Ascending aorta (tissue), 2 donors: Measurements from ENCODE around the gene CARD10. TPM values are rescaled to one million over a fixed set of nuclear protein-coding genes. Genes with fewer than 3 reads are reported as not detected.

Experiments
- DNase-seq, 2 donors: peaks; one replicate each; pipeline ENCODE4 v3.0.0-alpha.2; 2019; ENCODE audit warnings: low spot score in 2 of 2
- H3K27ac ChIP-seq, 2 donors: fragments of 200-600 bp; sonication (generic); one replicate each; pipeline ENCODE4 v1.5.1; 2016 to 2017; ENCODE audit warnings: mild to moderate bottlenecking in 1 of 2
- H3K27me3 ChIP-seq: fragments of 200-600 bp; sonication (generic); one replicate; pipeline ENCODE4 v1.5.1; 2017
- H3K36me3 ChIP-seq, 2 donors: fragments of 200-600 bp; sonication (generic); one replicate each; pipeline ENCODE4 v1.5.1; 2016
- H3K4me1 ChIP-seq, 2 donors: fragments of 200-600 bp; sonication (generic); one replicate each; pipeline ENCODE4 v1.5.1; 2016 to 2017; ENCODE audit warnings: mild to moderate bottlenecking in 1 of 2
- H3K4me3 ChIP-seq, 2 donors: fragments of 200-600 bp; sonication (generic); one replicate each; pipeline ENCODE4 v1.5.1; 2016 to 2017; ENCODE audit warnings: mild to moderate bottlenecking in 1 of 2
- H3K9me3 ChIP-seq, 2 donors: fragments of 200-600 bp; sonication (generic); one replicate each; pipeline ENCODE4 v1.5.1; 2016
- intact Hi-C: fragments of 100-400 bp; cut with DNase I; formaldehyde crosslinking; loops from one replicate; pipeline ENCODE4 v1.15.1; 2023
- total RNA-seq: library from RNA; depleted of rRNA; stranded (reverse); fragments of >200 nt; gene quantifications from one replicate; pipeline ENCODE4 v1.1.0, GENCODE V29; 2016
- TF ChIP-seq, protein P1 (sequence below), 3 experiments: fragments of 200-600 bp in 2 of 3; fragments of 450-650 bp in 1 of 3; sonication (generic) in 2 of 3; IDR thresholded peaks; one replicate each; pipeline ENCODE4 v1.5.1; 2016 to 2019; ENCODE audit warnings: antibody characterized with exemption in 3 of 3, mild to moderate bottlenecking in 1 of 3, moderate library complexity in 1 of 3

Gene CARD10
- total RNA-seq, 1 donor from 2014 or later = 21.0 TPM

DNA sequence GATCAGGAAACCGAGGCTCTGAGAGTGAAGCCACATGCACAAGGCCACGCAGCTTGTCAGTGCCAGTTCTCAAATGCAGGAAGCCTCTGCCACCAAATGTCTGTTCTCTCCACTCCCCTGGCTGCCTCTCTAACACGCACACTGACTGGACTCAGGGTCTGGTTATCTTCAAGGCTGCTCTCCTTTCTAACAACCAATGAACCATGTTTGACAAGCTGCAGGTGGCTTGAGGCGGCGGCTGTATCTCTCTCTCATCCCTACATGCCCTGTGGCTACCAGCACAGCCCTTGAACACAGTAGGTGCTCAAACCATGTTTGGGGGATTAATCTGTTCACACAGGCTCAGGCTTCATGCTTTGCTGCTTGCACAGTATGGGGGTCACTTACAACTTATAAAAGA, 56.8 kb downstream of the CARD10 start:
- Histone ChIP-seq H3K27ac (no peak overlapping the region), H3K36me3 (no peaks in the 10 kb centered on the region), H3K4me1 (no peaks in the 10 kb centered on the region), H3K4me3 (no peak overlapping the region), H3K9me3 (no peaks in the 10 kb centered on the region), H3K27me3 (no peaks in the 10 kb centered on the region)
- TF ChIP-seq, protein P1, sequence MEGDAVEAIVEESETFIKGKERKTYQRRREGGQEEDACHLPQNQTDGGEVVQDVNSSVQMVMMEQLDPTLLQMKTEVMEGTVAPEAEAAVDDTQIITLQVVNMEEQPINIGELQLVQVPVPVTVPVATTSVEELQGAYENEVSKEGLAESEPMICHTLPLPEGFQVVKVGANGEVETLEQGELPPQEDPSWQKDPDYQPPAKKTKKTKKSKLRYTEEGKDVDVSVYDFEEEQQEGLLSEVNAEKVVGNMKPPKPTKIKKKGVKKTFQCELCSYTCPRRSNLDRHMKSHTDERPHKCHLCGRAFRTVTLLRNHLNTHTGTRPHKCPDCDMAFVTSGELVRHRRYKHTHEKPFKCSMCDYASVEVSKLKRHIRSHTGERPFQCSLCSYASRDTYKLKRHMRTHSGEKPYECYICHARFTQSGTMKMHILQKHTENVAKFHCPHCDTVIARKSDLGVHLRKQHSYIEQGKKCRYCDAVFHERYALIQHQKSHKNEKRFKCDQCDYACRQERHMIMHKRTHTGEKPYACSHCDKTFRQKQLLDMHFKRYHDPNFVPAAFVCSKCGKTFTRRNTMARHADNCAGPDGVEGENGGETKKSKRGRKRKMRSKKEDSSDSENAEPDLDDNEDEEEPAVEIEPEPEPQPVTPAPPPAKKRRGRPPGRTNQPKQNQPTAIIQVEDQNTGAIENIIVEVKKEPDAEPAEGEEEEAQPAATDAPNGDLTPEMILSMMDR (IDR thresholded peaks at IDR 0.05) = no peak
- intact Hi-C loops = no loop called here
- no peak for DNase-seq

GRCh38 chr22:37461961-37462360, 57.3 kb downstream of the CARD10 start:
- TF ChIP-seq, protein P1 (IDR thresholded peaks at IDR 0.05) = no peak
- Histone ChIP-seq H3K27me3 (no peaks in the 10 kb centered on the region), H3K36me3 (no peaks in the 10 kb centered on the region), H3K4me3 (no peak overlapping the region), H3K27ac (no peak overlapping the region), H3K4me1 (no peaks in the 10 kb centered on the region), H3K9me3 (no peaks in the 10 kb centered on the region)
- DNase-seq = no peak
- intact Hi-C loops = no loop called here

DNA sequence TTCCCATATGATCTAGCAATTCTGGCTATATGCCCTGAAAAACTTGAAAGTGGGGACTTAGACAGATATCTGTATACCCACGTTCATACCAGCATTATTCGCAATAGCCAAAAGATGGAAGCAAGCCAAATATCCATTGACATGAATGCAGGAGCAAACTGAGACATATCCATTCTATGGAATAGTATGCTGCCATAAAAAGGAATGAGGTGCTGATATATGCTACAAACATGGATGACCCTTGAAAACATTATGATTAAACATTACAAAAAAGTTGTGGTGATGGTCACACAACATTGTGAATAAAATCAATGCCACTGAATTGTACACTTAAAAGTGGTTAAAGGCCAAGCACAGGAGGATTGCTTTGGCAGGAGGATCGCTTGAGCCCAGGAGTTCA, 58.5 kb downstream of the CARD10 start:
- Histone ChIP-seq H3K27ac (no peak overlapping the region), H3K4me1 (no peaks in the 10 kb centered on the region), H3K36me3 (no peaks in the 10 kb centered on the region), H3K4me3 (no peak overlapping the region), H3K27me3 (no peaks in the 10 kb centered on the region), H3K9me3 (no peaks in the 10 kb centered on the region)
- DNase-seq = no peak
- intact Hi-C loops = no loop called here
- TF ChIP-seq, protein P1 (IDR thresholded peaks at IDR 0.05) = no peak

GRCh38 chr22:37459206-37459605, 60.0 kb downstream of the CARD10 start:
- no peak for DNase-seq
- no peak overlapping the region for H3K4me3 ChIP-seq
- no peaks in the 10 kb centered on the region for H3K9me3 ChIP-seq
- intact Hi-C loops = loop anchor here (5.0 kb wide), 1 partner anchor 147 kb away; no protein-coding TSS in a partner anchor
- H3K27me3 ChIP-seq = no peaks in the 10 kb centered on the region
- TF ChIP-seq, protein P1 (IDR thresholded peaks at IDR 0.05) = no peak
- H3K36me3 ChIP-seq = no peaks in the 10 kb centered on the region
- no peaks in the 10 kb centered on the region for H3K4me1 ChIP-seq
- H3K27ac ChIP-seq = no peak overlapping the region

DNA sequence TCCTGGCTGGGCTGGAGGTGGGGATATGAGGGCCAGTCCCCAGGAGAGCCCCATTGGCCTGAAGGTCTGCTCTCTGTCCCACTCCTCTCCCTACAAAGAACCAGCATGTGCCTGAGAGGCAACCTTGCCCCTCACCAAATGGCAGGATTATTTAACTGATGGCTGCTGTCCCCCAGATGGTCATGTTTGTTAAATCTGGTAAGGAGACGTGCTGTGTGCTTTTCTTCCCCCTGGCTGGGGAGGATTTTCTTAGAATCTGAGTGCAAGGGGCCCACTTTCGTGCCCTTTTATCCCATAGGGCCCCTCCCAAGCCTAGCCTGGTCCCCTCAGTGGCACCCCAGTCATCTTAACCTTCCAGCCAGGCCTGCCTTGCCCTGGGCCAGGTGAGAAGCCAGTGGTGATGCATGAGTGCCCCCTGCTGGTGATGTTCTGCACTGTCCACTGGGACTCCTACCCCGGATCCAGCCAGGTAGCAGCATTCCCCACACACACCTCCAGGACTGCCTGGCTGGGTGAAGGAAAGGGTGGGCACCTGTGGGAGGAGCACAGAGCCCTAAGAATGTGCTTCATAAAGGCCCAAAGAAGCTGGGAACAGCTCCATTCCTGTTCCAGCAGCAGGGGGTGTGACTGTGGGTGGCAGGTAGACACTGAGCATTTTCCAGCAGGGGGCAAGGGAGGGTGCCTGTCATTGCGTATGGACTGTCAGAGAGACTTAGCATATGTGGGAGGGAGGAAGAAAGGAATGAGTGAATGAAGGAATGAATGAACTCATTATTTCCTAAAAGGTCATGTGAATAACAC, 61.9 kb downstream of the CARD10 start:
- H3K27me3 ChIP-seq = no peaks in the 10 kb centered on the region
- H3K9me3 ChIP-seq = no peaks in the 10 kb centered on the region
- H3K27ac ChIP-seq = no peak overlapping the region
- no peak overlapping the region for H3K4me3 ChIP-seq
- TF ChIP-seq, protein P1 (IDR thresholded peaks at IDR 0.05) = peak; percentile 44 to 60 (median 55)
- intact Hi-C loops = loop anchor here (5.0 kb wide), 1 partner anchor 145 kb away; no protein-coding TSS in a partner anchor
- no peak for DNase-seq
- no peaks in the 10 kb centered on the region for H3K36me3 ChIP-seq
- H3K4me1 ChIP-seq = no peaks in the 10 kb centered on the region
